GM11168 (cell line): ENCODE data around the gene SELENOH.

Experiments used
- in situ Hi-C: fragments of 300-500 bp; cut with MboI; formaldehyde crosslinking; loops from one replicate; pipeline ENCODE4 v1.12.0; 2022; ENCODE audit warnings: low sequenced_read_pairs; ENCODE audit not compliant: unreplicated experiment

Gene SELENOH

GRCh38 chr11:57778318-57779037 is 37.2 kb downstream of the SELENOH start:
- in situ Hi-C loops, result no loop called here

- in situ Hi-C loops, result no loop called here
These were observed 38.0 kb downstream of the SELENOH start for GRCh38 chr11:57779276-57779675.

GRCh38 chr11:57781529-57781943 is 40.2 kb downstream of the SELENOH start:
- in situ Hi-C loops, result no loop called here

- in situ Hi-C loops, result no loop called here
These were observed 43.8 kb downstream of the SELENOH start for GRCh38 chr11:57785072-57785471.

GRCh38 chr11:57786436-57786835 is 45.1 kb downstream of the SELENOH start:
- in situ Hi-C loops, result no loop called here

- in situ Hi-C loops, result no loop called here
These were observed 45.8 kb downstream of the SELENOH start for GRCh38 chr11:57787006-57787604.

GRCh38 chr11:57787920-57788702 is 46.8 kb downstream of the SELENOH start:
- in situ Hi-C loops, result no loop called here

- in situ Hi-C loops, result no loop called here
These were observed 47.4 kb downstream of the SELENOH start for GRCh38 chr11:57788703-57789088.

GRCh38 chr11:57791321-57792059 is 50.2 kb downstream of the SELENOH start:
- in situ Hi-C loops, result no loop called here

- in situ Hi-C loops, result no loop called here
These were observed 50.8 kb downstream of the SELENOH start for GRCh38 chr11:57792060-57792541.

GRCh38 chr11:57792870-57793269 is 51.6 kb downstream of the SELENOH start:
- in situ Hi-C loops, result no loop called here
